ENCODE measurements around the gene CPN1.
A peak's percentile ranks its signal among the peaks of the same experiment; 100 is the strongest.

CPN1 gene

GRCh38 chr10:99998889-99999288, 82.8 kb downstream of the CPN1 start:
- no peak for DNase-seq (ENCODE audit: low read depth in 2 of 2, low spot score in 1 of 2)

DNA sequence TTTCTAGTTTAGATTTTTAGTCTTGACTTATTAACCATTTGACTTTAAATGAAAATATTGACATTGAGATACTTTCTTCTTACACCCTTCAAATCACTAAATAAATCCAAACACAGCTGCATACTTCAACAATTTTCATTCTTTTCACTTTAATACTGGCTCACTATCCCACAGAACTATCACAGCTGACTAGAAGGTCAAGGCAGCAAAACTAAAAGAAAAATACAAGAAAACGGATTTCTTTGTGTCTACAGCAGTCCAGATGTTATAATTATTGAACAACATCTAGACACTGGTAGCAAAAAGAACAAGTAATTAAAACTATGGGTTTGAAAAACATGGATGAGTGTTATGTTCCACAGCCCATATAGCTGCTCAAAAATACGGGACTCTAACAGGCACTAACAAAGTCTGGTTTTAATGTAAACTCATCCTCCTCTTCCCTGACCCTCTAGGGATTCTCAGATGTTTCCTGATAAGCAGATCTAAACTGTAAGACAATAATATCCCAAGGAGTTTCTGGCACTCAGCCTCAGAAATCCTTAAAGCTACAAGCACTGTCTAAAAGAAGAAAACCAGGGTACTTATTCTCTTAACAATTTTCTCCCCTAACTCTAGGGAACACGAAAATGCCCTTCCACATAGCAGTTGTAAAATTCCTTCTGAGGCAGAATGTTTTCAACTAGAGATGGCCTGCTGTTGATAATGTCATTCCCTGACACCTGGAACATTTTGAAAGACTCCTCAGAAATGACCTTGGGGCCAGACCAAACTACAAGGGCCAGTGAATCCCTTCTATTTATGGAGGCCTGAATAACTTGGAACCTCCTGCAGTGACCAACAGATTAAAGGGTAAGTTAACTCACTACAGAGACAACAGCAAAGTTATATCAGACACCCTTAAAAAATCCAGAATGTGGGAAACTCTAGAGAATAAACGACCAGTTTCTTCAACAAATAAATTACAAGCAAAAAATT, 84.7 kb downstream of the CPN1 start:
- DNase-seq (ENCODE audit: low read depth in 2 of 2, low spot score in 1 of 2) = no peak

GRCh38 chr10:99995713-99996112, 86.0 kb downstream of the CPN1 start:
- DNase-seq (ENCODE audit: low read depth in 2 of 2, low spot score in 1 of 2) = no peak

DNA sequence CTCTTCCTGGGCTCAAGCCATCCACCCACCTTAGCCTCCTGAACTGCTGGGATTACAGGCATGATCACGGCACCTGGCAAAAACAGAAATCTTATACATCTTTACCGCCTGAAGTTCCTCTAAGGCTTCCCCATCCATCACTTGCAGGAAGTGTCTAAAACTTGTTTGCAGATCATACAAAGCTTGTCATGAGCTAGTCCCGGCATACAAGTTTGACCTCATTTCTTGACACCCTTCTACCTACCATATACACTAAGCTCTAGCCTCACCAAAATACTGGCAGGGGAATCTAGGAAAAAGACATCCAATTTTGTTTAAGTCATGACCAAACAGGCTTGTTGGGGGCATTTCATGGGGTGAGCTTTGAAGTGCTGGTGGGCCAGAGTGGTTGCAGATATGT, 86.4 kb downstream of the CPN1 start:
- no peak for DNase-seq (ENCODE audit: low read depth in 2 of 2, low spot score in 1 of 2)

- no peak for DNase-seq (ENCODE audit: low read depth in 2 of 2, low spot score in 1 of 2)
Measured at GRCh38 chr10:99994801-99995200, 86.9 kb downstream of the CPN1 start.

- DNase-seq (ENCODE audit: low read depth in 2 of 2, low spot score in 1 of 2) = peak; percentile 25 to 32
Measured at GRCh38 chr10:99993701-99994689, 87.7 kb downstream of the CPN1 start.
